Stimulated activated CD8-positive, alpha-beta memory T cell treated with anti-CD3 and anti-CD28 coated beads, Interleukin-12 subunit alpha, Interleukin-12 subunit beta, amount 100 ng/mL, for 24 hours (primary cell): ENCODE results near the gene ZNRF1.

Experiments
- DNase-seq: peaks from one replicate; pipeline ENCODE4 v3.0.0-alpha.2; 2020; ENCODE audit errors: extremely low read depth

ZNRF1 gene

GRCh38 chr16:75097191-75097761, 98.5 kb downstream of the ZNRF1 start:
- no peak for DNase-seq

GRCh38 chr16:75097941-75098901, 99.4 kb downstream of the ZNRF1 start:
- DNase-seq = no peak

DNA sequence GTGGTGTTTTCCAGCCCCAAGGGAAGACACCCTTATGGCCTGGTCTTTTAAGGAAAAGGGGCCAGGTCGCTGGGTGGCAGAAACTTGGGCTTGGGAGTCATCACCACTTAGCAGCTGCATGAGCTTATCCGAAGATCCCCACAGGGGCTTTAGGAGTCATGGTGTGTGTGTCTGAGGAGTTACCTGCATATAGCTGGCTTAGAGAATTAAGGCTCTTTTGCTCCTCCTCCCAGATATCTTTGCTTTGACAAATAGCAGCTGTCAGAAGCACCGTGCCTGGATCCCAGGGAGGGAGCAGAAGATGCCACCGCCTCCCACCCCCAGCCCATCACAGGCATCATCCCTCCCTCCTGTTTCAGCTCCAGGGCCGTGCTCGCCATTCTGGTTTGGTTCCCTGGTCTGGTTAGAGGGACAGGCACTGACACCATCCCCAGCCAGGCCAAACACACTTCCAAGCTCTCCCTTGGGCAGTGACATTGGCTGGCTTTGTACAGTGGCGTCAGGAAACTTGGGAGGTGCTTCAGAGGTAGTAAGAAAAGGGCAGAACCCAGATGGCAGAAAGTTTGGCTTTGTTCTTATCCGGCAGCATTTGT, 100.3 kb downstream of the ZNRF1 start:
- no peak for DNase-seq

DNA sequence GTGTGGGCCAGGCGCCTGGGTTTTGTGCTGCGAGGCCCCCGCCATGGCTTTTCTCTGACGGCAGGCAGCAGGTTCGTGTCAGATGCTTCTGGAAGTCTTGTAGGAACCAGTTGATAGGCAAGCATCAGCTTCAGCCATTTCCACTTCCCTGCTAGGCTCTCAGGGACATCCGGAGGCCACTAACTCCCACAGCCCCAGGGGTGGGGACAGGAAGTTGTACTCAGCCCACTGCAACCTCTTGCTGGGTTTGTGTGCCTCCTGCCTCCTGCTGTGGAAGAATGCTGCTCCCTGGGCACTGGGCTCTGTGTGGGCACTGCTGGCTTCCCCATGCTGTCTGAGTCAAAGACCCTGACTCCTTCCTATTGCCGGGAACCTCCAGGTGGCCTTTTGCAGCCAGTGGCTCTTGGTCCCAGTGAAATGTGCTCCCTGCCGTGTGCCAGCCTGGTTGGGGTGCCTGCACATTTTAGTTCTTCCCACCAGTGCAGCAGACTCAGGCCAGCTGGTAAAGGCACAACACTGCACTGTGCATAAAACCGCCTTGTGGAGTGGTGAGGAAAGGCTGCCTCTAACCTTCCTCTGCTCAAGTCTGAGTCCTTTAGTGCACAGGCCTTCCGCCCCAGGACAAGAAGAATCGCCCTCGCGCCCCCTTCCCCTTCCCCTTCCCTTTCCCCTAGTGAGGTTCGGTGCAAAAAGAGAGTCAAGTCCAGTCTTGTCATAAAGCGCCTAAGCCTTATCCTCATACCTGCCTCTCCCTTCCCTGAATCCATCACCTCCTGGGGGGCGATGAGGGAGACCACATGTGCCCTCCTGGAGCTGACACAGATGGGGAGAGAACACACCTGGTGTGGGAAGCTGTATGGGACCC, 101.1 kb downstream of the ZNRF1 start:
- no peak for DNase-seq

- DNase-seq = no peak
Measured at GRCh38 chr16:75100603-75100990, 101.8 kb downstream of the ZNRF1 start.

DNA sequence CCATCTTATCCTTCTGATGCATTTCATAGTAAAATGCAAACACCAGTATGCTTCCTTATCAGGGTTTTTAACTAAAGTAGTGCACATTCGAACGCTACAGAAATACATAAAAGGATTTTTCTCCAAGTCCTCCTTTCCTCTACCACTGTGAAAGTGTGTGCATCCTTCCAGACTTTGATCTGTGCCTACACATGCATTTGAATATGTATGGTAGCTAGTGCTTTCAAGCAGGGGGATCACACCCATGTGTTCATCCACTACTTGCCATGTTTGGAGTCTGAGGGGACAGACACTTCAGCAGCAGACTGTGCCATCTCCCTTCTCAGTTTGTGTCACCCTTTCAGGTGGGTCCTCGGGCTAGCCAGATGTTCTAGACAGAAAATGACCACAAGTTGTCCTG, 102.8 kb downstream of the ZNRF1 start:
- DNase-seq = no peak

- no peak for DNase-seq
Measured at GRCh38 chr16:75102595-75102994, 103.8 kb downstream of the ZNRF1 start.

- DNase-seq = no peak
Measured at GRCh38 chr16:75103994-75104393, 105.2 kb downstream of the ZNRF1 start.

GRCh38 chr16:75104836-75105235, 106.0 kb downstream of the ZNRF1 start:
- DNase-seq = no peak

DNA sequence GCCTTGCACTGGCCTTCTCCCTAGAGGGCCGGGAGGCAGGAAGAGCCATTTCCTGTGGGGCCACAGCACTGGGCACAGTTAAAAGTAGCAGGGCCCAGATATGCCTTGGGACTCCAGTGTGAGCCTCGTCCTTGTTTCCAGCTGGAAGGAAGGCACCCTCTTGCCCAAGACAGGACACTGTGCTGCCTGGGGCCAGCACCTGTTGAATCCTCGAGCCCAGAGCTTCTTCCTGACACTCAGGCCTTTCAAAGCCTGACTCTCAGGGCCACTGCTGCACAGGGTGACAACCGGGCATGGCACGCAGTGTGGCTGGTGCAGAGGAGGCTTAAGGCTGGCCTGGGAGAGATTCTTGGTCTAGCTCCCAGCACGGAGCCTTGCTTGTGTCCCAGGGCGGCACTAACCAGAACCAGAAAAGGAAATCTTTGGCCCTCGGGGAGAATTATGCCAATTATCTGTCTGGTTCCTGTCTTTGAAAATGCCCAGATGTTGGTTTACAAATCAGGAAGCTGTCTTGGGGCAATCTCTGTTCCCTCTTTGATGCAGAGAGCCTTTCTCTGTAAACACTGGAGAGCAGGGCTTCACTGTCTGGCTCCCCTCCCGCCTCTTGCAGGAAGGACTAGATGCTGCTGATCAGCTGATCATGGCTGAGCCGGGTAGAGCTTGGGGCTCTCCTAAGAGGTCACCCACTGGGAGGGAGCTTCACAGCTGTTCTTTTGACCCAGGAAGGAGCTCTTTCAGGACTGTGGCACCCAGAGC, 106.7 kb downstream of the ZNRF1 start:
- DNase-seq = no peak

DNA sequence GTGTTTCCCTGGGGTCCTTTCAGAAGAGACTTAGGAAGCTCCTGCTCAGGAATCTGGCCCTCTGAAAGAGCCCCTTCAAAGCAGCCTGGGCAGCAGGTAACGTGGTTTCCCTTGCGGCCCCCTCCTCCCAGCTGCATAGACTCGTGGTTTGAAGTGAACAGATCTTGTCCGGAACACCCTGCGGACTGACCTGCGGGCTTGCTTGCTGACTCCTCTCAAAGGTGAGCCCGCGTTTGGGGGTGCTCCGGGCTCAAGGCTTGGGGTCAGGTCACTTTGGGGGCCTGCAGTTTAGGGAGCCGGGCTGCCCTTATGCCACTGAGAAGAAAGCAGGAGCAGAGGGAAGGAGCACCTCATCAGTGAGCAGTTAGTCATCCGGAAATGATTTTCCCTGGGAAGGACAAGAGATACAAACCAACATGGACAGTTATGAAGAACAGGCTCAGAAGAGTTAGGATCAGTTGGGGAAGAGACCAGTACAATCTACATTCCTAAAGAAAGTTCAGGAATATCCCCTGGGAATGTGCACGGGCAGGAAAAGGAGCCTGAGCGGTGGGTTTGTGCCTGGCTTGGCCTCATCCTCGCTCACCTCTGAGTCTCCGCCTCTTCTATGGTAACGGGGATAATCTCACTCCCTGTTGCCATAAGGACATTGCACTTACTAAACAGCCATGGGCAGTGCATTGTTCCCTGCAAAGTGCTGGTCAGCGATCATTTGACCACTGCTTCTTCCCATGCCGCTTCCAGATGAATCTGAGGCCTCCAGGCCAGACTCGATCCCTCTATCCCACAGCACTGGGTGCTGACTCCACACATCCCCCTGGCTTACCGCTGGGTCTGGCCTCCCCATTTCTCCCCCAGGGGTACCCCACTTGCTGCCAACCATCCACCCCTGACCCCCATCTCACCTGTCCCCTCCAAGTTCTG, 107.8 kb downstream of the ZNRF1 start:
- DNase-seq = no peak

- no peak for DNase-seq
Measured at GRCh38 chr16:75107505-75107904, 108.7 kb downstream of the ZNRF1 start.

DNA sequence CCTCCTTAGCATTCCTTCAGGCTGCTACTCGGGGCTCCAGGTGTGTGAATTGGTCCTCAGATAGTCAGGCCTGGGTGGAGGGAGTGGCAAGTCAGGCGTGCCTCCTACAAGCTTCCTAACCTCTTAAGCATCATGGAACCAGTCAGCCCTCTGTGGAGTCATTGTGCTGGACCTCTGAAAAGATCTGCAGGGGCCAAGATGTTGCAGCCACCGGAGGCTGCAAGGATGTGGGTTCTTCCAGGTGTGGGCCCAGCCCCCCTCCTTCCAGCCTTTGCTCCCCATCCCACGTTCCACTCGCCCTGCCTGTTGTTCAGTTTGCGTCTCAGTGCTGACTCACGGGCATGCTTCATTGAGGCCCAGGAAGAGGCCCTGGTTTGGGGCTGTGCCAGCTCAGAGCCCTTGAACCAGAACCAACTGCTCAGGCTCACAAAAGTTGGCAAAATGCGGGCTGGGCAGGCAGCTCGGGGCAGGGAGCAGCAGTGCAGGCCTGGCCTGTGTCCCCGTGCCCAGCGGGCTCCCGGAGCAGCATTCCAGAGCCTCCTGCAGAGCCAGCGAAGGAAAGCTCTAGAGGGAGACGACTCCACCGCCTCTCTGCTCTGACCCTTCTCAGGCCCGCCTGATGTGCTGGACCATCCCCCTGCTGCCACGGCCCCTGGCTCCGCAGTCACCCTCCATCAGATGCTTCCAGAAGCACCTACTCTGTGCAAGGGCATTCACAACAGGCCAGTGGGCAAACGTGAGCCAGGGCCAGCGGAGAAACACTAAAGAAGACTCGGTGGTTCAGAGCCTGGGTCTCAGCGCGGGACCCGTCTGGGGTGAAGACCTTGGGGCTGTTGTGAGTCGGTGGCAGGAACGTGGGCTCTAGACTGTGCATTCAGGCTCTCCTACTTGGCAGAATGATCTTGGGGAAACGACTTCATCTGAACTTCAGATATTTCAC, 110.2 kb downstream of the ZNRF1 start:
- DNase-seq = peak; percentile 53

DNA sequence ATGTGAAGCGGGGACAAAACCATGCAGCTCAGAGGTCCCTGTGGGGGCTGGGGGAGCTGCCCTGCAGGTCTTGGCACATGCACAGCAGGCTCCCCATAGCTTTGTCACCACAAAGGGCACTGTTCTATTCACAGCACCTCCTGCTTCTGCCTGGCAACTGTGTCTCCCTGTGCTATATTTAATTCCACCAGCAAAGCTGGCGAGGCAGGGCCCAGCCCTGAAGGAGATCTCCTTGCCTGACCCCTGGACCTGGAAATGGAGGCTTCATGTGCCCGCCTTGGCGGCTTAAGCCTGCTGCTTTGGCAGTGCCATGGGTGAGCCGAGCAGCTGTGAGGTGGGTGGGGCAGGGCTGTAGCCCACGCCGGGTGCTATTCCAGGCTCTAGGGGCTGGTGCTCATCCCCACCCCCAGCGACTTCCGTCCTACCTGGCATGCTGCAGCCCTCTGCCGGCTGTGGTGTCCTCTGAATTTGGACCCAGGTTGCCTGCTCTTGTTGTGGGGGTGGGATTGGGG, 111.0 kb downstream of the ZNRF1 start:
- DNase-seq = no peak

GRCh38 chr16:75110637-75111513, 112.1 kb downstream of the ZNRF1 start:
- DNase-seq = peak; percentile 45

- DNase-seq = no peak
Measured at GRCh38 chr16:75111514-75111940, 112.7 kb downstream of the ZNRF1 start.

DNA sequence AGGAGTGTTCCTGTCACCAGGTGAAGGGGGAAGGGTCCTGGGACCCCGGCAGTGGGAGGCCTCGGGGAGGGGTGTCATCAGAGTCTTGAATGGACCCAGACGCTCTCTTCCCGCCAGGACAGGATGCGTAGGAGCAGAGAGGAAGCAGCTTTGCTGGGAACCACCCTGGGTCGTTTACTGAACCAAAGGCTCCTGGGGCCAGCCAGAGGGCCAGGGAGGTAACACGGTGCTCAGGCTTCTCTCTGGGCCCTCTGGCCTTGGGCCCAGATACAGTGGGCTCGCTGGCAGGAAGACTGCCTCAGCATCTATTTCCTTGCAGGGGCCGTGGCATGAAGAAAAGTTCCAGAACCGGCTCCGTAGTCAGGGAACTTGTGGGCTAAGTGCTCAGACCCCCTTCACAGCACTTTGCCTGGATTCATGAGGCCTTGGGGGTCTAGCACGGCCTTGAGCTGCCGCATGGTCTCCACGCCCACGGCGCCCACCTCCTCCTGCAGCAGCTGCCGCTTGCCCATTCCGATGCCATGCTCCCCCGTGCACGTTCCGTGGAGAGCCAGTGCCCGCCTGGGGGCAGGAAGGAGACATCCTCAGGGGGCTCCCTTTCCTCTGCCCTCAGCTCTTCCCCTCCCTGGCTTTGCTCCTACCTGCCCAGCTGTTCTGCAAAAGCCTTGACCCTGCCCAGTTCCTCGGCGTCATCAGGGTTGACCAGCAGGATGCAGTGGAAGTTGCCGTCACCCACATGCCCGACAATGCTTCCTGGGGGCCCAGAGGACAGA, 113.3 kb downstream of the ZNRF1 start:
- DNase-seq = no peak
